ENCODE measurements around the gene NAPSA.

Gene NAPSA

DNA sequence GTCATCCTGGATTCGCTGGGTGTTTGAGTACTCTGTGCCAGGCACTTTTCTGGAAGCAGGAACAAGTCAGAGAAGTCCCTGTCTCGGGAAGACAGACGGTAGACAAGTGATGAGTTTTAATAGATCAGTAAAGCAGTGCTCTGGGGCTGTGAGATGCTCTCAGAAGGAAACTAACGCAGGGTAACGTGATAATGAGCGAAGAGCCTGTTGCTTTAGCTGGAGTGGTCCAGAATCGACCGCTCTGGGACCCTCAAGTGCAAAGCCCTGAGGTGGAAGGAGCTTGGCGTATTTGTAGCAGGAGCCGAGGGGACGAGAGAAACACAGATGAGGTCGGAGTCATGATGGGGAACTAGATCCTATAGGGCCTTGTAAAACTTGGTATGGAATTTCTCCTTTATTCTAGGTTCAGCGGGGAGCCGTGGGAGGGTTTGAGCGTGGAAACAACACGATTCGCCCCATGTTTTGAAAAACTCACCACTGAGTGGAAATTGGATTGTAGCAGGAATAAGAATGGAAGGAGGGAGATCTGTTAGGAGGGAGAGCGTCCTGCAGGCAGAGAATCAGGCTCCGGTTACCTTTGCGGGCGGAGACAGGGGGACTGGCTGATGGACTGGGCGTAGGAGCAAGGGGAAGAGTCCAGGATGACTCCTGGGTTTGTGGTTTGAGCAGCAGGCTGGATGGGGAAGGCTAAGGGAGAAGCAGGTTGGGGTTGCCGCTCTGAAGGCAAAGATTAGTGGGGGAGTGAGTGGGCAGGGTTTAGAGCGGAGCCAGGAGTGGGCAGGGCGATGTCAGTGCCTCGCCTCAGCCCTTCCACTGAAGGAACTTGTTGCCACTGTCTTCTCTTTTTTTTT, 19.5 kb upstream of the NAPSA start:
- no peak for DNase-seq (ENCODE audit: low read depth in 2 of 2)

GRCh38 chr19:50383852-50384684, 18.6 kb upstream of the NAPSA start, which contains the start of gene POLD1:
Gene POLD1 (plus strand): TSS chr19:50384347. CDS start chr19:50398852, 14,505 bp downstream.
- DNase-seq (ENCODE audit: low read depth in 2 of 2) = peak; percentile 99

DNA sequence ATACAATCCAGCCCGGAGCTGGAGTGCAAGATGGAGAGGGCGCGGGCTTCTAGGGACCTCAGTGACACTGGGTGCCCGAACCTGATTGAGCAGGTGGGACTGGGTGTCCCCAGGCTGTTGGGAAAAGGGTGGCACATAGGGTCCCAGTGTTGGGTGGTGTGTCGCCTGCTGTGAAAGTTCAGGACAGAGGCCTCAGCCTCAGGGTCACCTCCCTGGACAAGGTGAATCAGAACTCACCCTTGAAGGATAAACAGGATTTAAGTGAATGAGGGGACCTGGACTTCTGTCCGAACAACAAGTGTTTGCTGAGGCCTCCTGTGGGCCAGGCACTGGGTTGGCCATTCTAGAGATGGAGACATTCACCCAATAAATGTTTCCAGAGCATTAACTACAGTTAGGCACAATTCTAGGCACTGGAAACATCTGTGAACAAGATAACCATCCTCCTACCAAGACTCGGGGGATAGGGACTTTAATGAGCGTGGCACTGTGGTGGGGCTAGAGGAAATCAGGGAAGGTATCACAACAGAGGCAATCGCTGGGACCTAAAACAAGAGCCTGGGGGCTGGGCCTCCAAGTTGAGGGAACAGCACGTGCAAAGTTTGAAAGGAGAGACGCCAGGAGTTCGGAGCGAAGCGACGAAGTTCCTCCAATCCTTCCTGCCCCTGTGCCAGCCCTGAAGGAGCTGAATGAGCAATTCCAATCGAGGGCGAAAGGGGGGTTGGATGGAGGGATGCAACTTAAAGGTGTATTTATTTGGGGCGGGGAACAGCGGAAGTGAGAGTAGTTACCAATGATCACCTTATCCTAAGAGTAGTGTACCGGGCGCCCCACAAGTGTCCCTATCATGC, 17.8 kb upstream of the NAPSA start:
- DNase-seq (ENCODE audit: low read depth in 2 of 2) = no peak

- no peak for DNase-seq (ENCODE audit: low read depth in 2 of 2)
Observed at GRCh38 chr19:50381881-50382729, 16.7 kb upstream of the NAPSA start.

DNA sequence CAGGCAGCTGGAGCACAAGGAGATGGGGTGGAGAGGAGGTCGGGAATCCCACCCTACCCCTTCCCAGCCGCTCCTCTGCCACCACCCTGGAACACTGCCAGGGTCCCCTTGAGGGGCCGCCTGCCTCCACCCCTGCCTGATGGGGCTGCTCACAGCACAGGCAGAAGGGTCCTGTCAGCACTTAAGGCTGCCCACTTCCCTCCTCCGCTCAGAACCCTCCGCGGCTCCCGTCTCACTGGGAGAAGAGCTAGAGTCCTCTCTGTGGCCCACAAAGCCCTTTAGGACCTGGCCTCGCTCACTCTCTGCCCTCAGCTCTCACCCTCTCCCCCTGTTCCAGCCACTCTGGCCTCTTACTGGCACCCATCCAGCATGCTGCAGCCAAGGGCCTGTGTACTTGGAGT, 15.3 kb upstream of the NAPSA start:
- DNase-seq (ENCODE audit: low read depth in 2 of 2) = no peak

GRCh38 chr19:50380137-50380536, 14.7 kb upstream of the NAPSA start:
- DNase-seq (ENCODE audit: low read depth in 2 of 2) = no peak

DNA sequence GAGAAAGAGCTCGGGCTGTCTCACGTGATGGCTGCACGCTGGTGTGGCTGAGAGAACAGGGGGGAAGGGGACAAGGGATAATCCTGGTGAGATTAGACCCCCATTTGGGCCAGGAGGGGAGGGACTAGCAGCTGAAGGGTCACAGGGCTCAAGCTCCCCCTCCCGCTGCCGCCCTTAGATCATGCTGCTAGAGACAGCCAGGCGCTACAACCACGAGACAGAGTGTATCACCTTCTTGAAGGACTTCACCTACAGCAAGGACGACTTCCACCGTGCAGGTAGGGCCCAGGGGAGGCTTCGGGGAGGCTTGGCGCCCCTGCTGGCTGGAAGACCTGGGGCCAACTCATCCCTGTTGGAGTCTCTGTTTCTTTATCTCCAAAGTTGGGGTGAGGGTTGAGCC, 14.2 kb upstream of the NAPSA start:
- no peak for DNase-seq (ENCODE audit: low read depth in 2 of 2)

GRCh38 chr19:50378863-50379236, 13.4 kb upstream of the NAPSA start:
- DNase-seq (ENCODE audit: low read depth in 2 of 2) = no peak

DNA sequence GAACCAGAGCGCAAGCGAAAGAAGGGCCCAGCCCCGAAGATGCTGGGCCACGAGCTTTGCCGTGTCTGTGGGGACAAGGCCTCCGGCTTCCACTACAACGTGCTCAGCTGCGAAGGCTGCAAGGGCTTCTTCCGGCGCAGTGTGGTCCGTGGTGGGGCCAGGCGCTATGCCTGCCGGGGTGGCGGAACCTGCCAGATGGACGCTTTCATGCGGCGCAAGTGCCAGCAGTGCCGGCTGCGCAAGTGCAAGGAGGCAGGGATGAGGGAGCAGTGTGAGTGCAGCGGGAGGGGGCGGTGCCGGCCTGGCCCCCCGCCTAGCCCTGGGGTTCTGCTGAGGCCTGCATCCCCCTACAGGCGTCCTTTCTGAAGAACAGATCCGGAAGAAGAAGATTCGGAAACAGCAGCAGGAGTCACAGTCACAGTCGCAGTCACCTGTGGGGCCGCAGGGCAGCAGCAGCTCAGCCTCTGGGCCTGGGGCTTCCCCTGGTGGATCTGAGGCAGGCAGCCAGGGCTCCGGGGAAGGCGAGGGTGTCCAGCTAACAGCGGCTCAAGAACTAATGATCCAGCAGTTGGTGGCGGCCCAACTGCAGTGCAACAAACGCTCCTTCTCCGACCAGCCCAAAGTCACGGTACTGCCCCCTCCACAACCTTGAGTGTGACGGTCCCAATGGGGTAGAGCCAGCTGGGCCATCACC, 12.9 kb upstream of the NAPSA start:
- no peak for DNase-seq (ENCODE audit: low read depth in 2 of 2)

GRCh38 chr19:50377517-50377916, 12.1 kb upstream of the NAPSA start:
- DNase-seq (ENCODE audit: low read depth in 2 of 2) = no peak

- no peak for DNase-seq (ENCODE audit: low read depth in 2 of 2)
Observed at GRCh38 chr19:50377051-50377461, 11.6 kb upstream of the NAPSA start.

- DNase-seq (ENCODE audit: low read depth in 2 of 2) = peak; percentile 89 to 97
Observed at GRCh38 chr19:50376166-50377050, 11.0 kb upstream of the NAPSA start, which contains the start of gene NR1H2. Gene NR1H2 (plus strand): TSS chr19:50376457. CDS start chr19:50377606, 1,149 bp downstream.

DNA sequence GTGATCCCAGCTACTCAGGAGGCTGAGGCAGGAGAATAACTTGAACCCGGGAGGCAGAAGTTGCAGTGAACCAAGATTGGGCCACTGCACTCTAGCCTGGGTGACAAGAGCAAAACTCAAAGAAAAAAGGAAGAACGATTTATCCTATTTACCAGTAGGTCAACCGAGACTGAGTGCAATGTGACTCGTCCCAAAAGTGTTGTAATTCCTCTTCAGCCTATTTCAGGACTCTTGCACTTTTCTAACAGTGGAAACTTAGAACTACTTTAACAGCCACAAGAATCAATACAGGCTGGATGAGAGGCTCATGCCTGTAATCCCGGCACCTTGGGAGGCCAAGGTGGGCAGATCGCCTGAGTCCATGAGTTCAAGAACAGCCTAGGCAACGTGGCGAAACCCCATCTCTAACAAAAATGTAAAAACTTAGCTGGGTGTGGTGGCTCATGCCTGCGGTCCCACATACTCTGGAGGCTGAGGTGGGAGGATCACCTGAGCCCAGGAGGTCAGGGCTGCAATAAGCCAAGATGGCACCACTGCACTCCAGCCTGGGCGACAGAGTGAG, 6.6 kb upstream of the NAPSA start:
- no peak for DNase-seq (ENCODE audit: low read depth in 2 of 2)

DNA sequence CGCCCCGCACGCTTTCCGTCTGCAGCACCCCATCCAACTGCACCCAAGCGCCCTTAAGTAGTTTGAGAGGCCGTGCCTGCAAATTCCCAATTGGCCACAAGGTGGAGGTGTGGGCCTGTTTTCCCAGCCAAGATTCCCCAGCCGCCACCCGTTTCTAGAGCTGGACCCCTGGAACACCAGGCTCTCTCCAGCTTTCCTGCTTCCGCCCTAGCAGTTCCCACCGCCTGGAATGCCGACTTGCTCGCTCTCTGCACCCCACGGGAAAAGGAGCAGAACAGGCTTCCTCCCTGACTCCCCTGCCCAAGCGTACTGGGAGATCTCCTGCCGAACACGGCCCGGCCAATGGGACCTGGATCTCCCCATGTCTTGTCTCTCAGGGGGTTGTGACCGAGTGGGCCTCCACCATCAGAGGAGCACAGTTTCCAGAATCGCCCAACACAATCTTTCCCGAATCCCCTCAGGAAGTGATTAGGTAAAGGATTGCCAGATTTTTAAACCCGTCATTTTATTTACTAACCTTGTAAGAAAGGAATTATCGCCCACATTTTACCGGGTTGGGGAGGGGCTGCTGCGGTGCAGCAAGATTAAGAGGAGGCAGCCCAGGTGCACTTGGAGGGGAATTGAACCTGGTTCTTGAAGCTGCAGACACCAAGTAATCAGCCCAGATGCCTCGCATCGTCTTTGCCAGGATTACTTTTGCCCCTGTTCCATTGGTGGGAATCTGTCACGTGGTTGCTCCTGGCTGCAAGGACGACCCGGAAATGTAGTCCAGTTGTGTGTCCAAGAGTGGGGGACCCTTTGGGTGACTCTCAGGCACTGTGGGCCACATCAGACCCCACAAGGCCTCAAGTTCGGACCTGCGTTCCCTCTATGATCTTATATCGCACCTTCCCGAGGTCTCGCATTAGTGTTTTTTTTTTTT, 3.5 kb upstream of the NAPSA start:
- peak; percentile 67 to 74 for DNase-seq (ENCODE audit: low read depth in 2 of 2)

GRCh38 chr19:50362656-50363424, 2.6 kb downstream of the NAPSA start:
- peak in 1 of 2 donors; percentile 56 for DNase-seq (ENCODE audit: low read depth in 2 of 2)

DNA sequence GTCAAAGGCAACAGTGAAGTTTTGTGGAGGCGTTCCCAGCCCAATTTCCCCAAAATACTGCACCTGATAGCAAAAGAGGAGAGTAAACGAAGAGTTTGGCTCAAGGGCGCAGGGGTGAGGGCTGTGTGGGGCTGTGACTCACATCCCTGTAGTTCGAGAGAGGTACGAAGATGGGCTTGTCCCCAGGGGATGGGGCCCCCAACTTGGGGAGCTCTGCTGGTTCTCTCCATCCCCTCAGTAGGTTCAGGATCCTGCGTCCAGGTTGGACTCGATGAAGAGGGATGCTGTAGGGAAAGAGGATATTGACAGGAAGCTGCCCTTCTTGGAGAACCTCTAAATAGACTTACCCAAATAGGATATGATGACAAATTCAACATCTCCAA, 3.4 kb downstream of the NAPSA start:
- no peak for DNase-seq (ENCODE audit: low read depth in 2 of 2)

All from stimulated activated CD4-positive, alpha-beta T cell treated with anti-CD3 and anti-CD28 coated beads, Interleukin-4, amount 100 ng/mL, for 48 hours (primary cell).